ENCODE results near the gene MRPL39.

Gene MRPL39

DNA sequence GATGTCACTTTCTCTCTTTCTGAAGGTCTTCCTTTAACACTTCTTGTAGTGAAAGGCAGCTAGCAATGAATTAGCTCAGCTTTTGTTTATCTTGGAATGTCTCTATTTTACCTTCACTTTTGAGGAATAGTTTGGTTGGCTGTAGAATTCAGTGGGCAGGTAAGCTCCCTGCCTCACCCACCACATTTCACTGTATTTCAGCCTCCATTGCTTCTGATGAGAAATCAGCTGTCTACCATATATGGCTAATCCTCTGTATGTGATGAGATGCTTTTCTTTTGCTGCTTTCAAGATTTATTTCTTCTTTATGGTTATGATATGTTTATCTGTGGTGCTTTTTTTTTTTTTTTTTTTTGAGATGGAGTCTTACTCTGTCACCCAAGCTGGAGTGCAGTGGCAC is 70.1 kb downstream of the MRPL39 start:
- no peak for DNase-seq (ENCODE audit: low read depth, low spot score)

- DNase-seq (ENCODE audit: low read depth, low spot score) = no peak
Measured at GRCh38 chr21:25536752-25537151, 70.5 kb downstream of the MRPL39 start.

DNA sequence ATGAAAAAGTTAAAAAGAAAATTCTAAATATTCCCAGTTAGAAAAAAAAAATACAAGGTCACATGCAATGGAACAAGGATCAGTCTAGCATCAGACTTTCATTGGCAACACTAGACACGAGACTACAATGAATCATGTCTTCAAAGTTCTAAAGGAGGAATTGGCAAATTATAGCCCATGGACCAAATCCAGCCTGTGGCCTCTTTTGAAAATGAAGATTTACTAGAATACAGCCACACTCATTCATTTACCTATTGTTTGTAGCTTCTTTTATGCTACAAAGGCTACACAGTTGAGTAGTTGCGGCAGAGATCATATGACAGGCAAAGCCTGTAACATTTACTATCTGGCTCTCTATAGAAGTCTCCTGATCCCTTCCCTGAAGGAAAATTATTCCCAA is 71.4 kb downstream of the MRPL39 start:
- DNase-seq (ENCODE audit: low read depth, low spot score) = no peak

Measured in astrocyte of the hippocampus (primary cell).